AG09309 (cell line): Measurements from ENCODE around the gene HTT-AS.
"Not testable (repeated sequence)": the region's sequence is repeated elsewhere in the genome, so short reads cannot be mapped to it uniquely, and the experiment has no call there.

Experiments used
- DNase-seq: peaks from one replicate; pipeline ENCODE4 v3.0.0-alpha.2; 2010; ENCODE audit warnings: low read depth
- H3K4me3 ChIP-seq: 2 replicates; pipeline ENCODE4 v1.5.1; 2011; ENCODE audit warnings: mild to moderate bottlenecking, low read depth, low read length, moderate library complexity; ENCODE audit not compliant: control insufficient read depth
- CTCF ChIP-seq: IDR thresholded peaks from 2 replicates; pipeline ENCODE4 v1.5.1; 2011; ENCODE audit warnings: mild to moderate bottlenecking, low read depth, low read length, inconsistent platforms; ENCODE audit not compliant: insufficient read depth, control insufficient read depth; ENCODE audit errors: missing control alignments

Gene HTT-AS

GRCh38 chr4:3059943-3060342 is 14.4 kb downstream of the HTT-AS start:
- H3K4me3 ChIP-seq = no peak overlapping the region
- DNase-seq = no peak
- no peak for TF ChIP-seq CTCF

- H3K4me3 ChIP-seq = no peak overlapping the region
- TF ChIP-seq CTCF = no peak
- DNase-seq = no peak
Observed at GRCh38 chr4:3054169-3054759, 20.1 kb downstream of the HTT-AS start.

- H3K4me3 ChIP-seq, DNase-seq: not testable (repeated sequence)
Observed at GRCh38 chr4:3051141-3051897, 23.0 kb downstream of the HTT-AS start.

- H3K4me3 ChIP-seq = no peak overlapping the region
- TF ChIP-seq CTCF = peak; percentile 79
- no peak for DNase-seq
Observed at GRCh38 chr4:3047464-3048286, 26.7 kb downstream of the HTT-AS start.

- no peak overlapping the region for H3K4me3 ChIP-seq
- no peak for TF ChIP-seq CTCF
- no peak for DNase-seq
Observed at GRCh38 chr4:3046623-3047022, 27.7 kb downstream of the HTT-AS start.

GRCh38 chr4:3046162-3046561 is 28.2 kb downstream of the HTT-AS start:
- DNase-seq = no peak
- H3K4me3 ChIP-seq = no peak overlapping the region

More at GRCh38 chr4:3046162-3046561, 28.2 kb downstream of the HTT-AS start:
- no peak for TF ChIP-seq CTCF
